DOHH2 (cell line): Measurements from ENCODE around the gene SMTNL1.

ENCODE experiments used
- H3F3A ChIP-seq: fragments of 200-600 bp; sonication (generic), shearing (Covaris generic); 2 replicates; pipeline ENCODE4 v1.6.0; 2016; ENCODE audit warnings: antibody characterized with exemption, mild to moderate bottlenecking; ENCODE audit not compliant: control insufficient read depth, insufficient read depth
- H3K27ac ChIP-seq: fragments of 200-600 bp; sonication (generic); 2 replicates; pipeline ENCODE4 v1.5.1; 2014; ENCODE audit warnings: low read depth, mild to moderate bottlenecking, low read length, moderate library complexity
- H3K27me3 ChIP-seq: fragments of 200-600 bp; sonication (generic); 2 replicates; pipeline ENCODE4 v1.6.1; 2014; ENCODE audit warnings: mild to moderate bottlenecking, low read length, mixed read lengths; ENCODE audit not compliant: control insufficient read depth
- H3K36me3 ChIP-seq: fragments of 200-600 bp; sonication (generic); 2 replicates; pipeline ENCODE4 v1.6.1; 2014; ENCODE audit warnings: mild to moderate bottlenecking, low read length, moderate library complexity, mixed read lengths; ENCODE audit not compliant: control insufficient read depth
- H3K4me1 ChIP-seq: fragments of 200-600 bp; sonication (generic); 2 replicates; pipeline ENCODE4 v1.6.1; 2014; ENCODE audit warnings: mild to moderate bottlenecking, low read length, mixed read lengths; ENCODE audit not compliant: control insufficient read depth
- H3K4me2 ChIP-seq: fragments of 200-600 bp; sonication (generic); 2 replicates; pipeline ENCODE4 v1.6.0; 2014; ENCODE audit warnings: mild to moderate bottlenecking, low read length, moderate library complexity
- H3K4me3 ChIP-seq: fragments of 200-600 bp; sonication (generic); 2 replicates; pipeline ENCODE4 v1.5.1; 2014; ENCODE audit warnings: mild to moderate bottlenecking, low read length, mixed read lengths
- H3K79me2 ChIP-seq: fragments of 200-600 bp; sonication (generic); 2 replicates; pipeline ENCODE4 v1.6.1; 2014; ENCODE audit warnings: mild to moderate bottlenecking, low read length, mixed read lengths; ENCODE audit not compliant: control insufficient read depth
- H3K9me2 ChIP-seq: fragments of 200-600 bp; sonication (generic); replicated peaks from 2 replicates; pipeline ENCODE4 v1.6.1; 2014; ENCODE audit warnings: mild to moderate bottlenecking, low read length, mixed read lengths; ENCODE audit not compliant: control insufficient read depth
- H3K9me3 ChIP-seq: fragments of 200-600 bp; sonication (generic); 2 replicates; pipeline ENCODE4 v1.6.1; 2014; ENCODE audit warnings: antibody characterized with exemption, low read length, mixed read lengths; ENCODE audit not compliant: control insufficient read depth, insufficient read depth
- H4K20me1 ChIP-seq: fragments of 200-600 bp; sonication (generic); 2 replicates; pipeline ENCODE4 v1.6.0; 2014; ENCODE audit warnings: low read depth, mild to moderate bottlenecking, antibody characterized with exemption, low read length, moderate library complexity; ENCODE audit not compliant: control insufficient read depth, insufficient read depth
- CTCF ChIP-seq: fragments of 200-600 bp; sonication (generic); IDR thresholded peaks from one replicate; pipeline ENCODE4 v1.5.1; 2014; ENCODE audit warnings: antibody characterized with exemption, mild to moderate bottlenecking, low read depth, low read length; ENCODE audit not compliant: poor library complexity, severe bottlenecking
- EZH2phosphoT487 ChIP-seq: fragments of 200-600 bp; sonication (generic); IDR thresholded peaks from 2 replicates; pipeline ENCODE4 v1.6.1; 2017; ENCODE audit warnings: borderline replicate concordance, mild to moderate bottlenecking, antibody characterized with exemption, low read length, moderate library complexity, mixed read lengths

The SMTNL1 gene

GRCh38 chr11:57501953-57502352 is 35.4 kb upstream of the SMTNL1 start:
- no peak for TF ChIP-seq EZH2phosphoT487
- TF ChIP-seq CTCF = no peak
- peaks cover 43% of the 10 kb centered on the region; the same call in 1 of the 2 replicates for H3K36me3 ChIP-seq
- no peak overlapping the region for H3K4me3 ChIP-seq
- H3K27ac ChIP-seq = no peak overlapping the region
- H3K4me1 ChIP-seq = no peaks in the 10 kb centered on the region
- H4K20me1 ChIP-seq = no peaks in the 10 kb centered on the region
- no peaks in the 10 kb centered on the region for H3K27me3 ChIP-seq
- no peaks in the 10 kb centered on the region; the same call in 1 of the 2 replicates for H3K79me2 ChIP-seq
- no peaks in the 10 kb centered on the region for H3F3A ChIP-seq
- H3K4me2 ChIP-seq = no peak overlapping the region
- H3K9me2 ChIP-seq = no peaks in the 10 kb centered on the region
- no peaks in the 10 kb centered on the region for H3K9me3 ChIP-seq

- Histone ChIP-seq H3K27me3 (no peaks in the 10 kb centered on the region), H3K27ac (no peak overlapping the region), H3K4me3 (no peak overlapping the region), H4K20me1 (no peaks in the 10 kb centered on the region), H3K36me3 (peaks cover 43% of the 10 kb centered on the region; the same call in 1 of the 2 replicates), H3K4me1 (no peaks in the 10 kb centered on the region), H3K79me2 (no peaks in the 10 kb centered on the region; the same call in 1 of the 2 replicates), H3K9me2 (no peaks in the 10 kb centered on the region), H3K4me2 (no peak overlapping the region), H3F3A (no peaks in the 10 kb centered on the region), H3K9me3 (no peaks in the 10 kb centered on the region)
- TF ChIP-seq EZH2phosphoT487 = no peak
- TF ChIP-seq CTCF = no peak
Observed at GRCh38 chr11:57502376-57502775, 35.0 kb upstream of the SMTNL1 start.

GRCh38 chr11:57502870-57503269 is 34.5 kb upstream of the SMTNL1 start:
- no peaks in the 10 kb centered on the region for H3K9me2 ChIP-seq
- TF ChIP-seq CTCF (no peak), EZH2phosphoT487 (no peak)
- H4K20me1 ChIP-seq = no peaks in the 10 kb centered on the region
- H3K79me2 ChIP-seq = no peaks in the 10 kb centered on the region; the same call in none of the 2 replicates
- no peaks in the 10 kb centered on the region for H3K27me3 ChIP-seq
- no peak overlapping the region for H3K4me3 ChIP-seq
- H3K36me3 ChIP-seq = peaks cover 46% of the 10 kb centered on the region; the same call in 1 of the 2 replicates
- no peaks in the 10 kb centered on the region for H3F3A ChIP-seq
- no peak overlapping the region for H3K27ac ChIP-seq
- no peak overlapping the region for H3K4me2 ChIP-seq
- H3K4me1 ChIP-seq = no peaks in the 10 kb centered on the region
- H3K9me3 ChIP-seq = no peaks in the 10 kb centered on the region
